Motor neuron (in vitro differentiated cells): ENCODE data around the gene PKNOX2. TPM values are rescaled to one million over a fixed set of nuclear protein-coding genes. Genes with fewer than 3 reads are reported as not detected.

Experiments
- total RNA-seq, 8 experiments: library from RNA; unstranded; fragments of 300-600 nt; gene quantifications; 2 replicates each; pipeline versions ENCODE4 v1.2.3 to v1.2.4, GENCODE V29; 2022

The PKNOX2 gene
- total RNA-seq, 8 experiments from 2014 or later, result 0.25 to 18.0 (median 9.1) TPM

Other genes starting within 250 kb of the PKNOX2 start
- 10 to 100 TPM in 1 of 8 experiments, not detected in 7; 12.8 TPM for gene HEPN1, start 245.5 kb upstream of the PKNOX2 start, total RNA-seq
- 10 to 100 TPM in 1 of 8 experiments, under 1 TPM in 5, not detected in 2; 0.05 to 14.0 (median 0.12) TPM for gene HEPACAM, start 228.7 kb upstream of the PKNOX2 start, total RNA-seq
- 1 to 10 TPM in 7 of 8 experiments, under 1 TPM in 1; 0.87 to 4.7 (median 2.5) TPM for gene CCDC15, start 210.5 kb upstream of the PKNOX2 start, total RNA-seq
- gene SLC37A2, start 101.4 kb upstream of the PKNOX2 start, total RNA-seq, result 1 to 10 TPM in 2 of 8 experiments, under 1 TPM in 6; 0.46 to 3.2 (median 0.75) TPM
- 10 to 100 TPM; 13.8 to 31.4 (median 23.2) TPM for gene TMEM218, start 53.1 kb upstream of the PKNOX2 start, total RNA-seq